ENCODE results near the gene LDLRAD3.
A peak's percentile ranks its signal among the peaks of the same experiment; 100 is the strongest.

Gene LDLRAD3

GRCh38 chr11:36048496-36049247 is 104.8 kb downstream of the LDLRAD3 start:
- DNase-seq (ENCODE audit: low read depth), result peak; percentile 40
- TF ChIP-seq CTCF (IDR thresholded peaks at IDR 0.05; ENCODE audit: low read depth, low read length, missing control alignments), result no peak
- in situ Hi-C loops (cut with HindIII; ENCODE audit: low sequenced_read_pairs), result no loop called here
- no peak overlapping the region for H3K4me3 ChIP-seq (ENCODE audit: low read depth, low read length)

- no peak for DNase-seq (ENCODE audit: low read depth)
- in situ Hi-C loops (cut with HindIII; ENCODE audit: low sequenced_read_pairs), result no loop called here
- no peak overlapping the region for H3K4me3 ChIP-seq (ENCODE audit: low read depth, low read length)
- no peak for TF ChIP-seq CTCF (IDR thresholded peaks at IDR 0.05; ENCODE audit: low read depth, low read length, missing control alignments)
Measured at GRCh38 chr11:36051235-36052144, 107.6 kb downstream of the LDLRAD3 start.

GRCh38 chr11:36053281-36053680 is 109.4 kb downstream of the LDLRAD3 start:
- H3K4me3 ChIP-seq (ENCODE audit: low read depth, low read length), result no peak overlapping the region
- no peak for DNase-seq (ENCODE audit: low read depth)
- TF ChIP-seq CTCF (IDR thresholded peaks at IDR 0.05; ENCODE audit: low read depth, low read length, missing control alignments), result no peak
- in situ Hi-C loops (cut with HindIII; ENCODE audit: low sequenced_read_pairs), result no loop called here

GRCh38 chr11:36053862-36054261 is 110.0 kb downstream of the LDLRAD3 start:
- no peak overlapping the region for H3K4me3 ChIP-seq (ENCODE audit: low read depth, low read length)
- no peak for DNase-seq (ENCODE audit: low read depth)
- no peak for TF ChIP-seq CTCF (IDR thresholded peaks at IDR 0.05; ENCODE audit: low read depth, low read length, missing control alignments)
- in situ Hi-C loops (cut with HindIII; ENCODE audit: low sequenced_read_pairs), result no loop called here

- no peak for TF ChIP-seq CTCF (IDR thresholded peaks at IDR 0.05; ENCODE audit: low read depth, low read length, missing control alignments)
- in situ Hi-C loops (cut with HindIII; ENCODE audit: low sequenced_read_pairs), result no loop called here
- no peak for DNase-seq (ENCODE audit: low read depth)
- no peak overlapping the region for H3K4me3 ChIP-seq (ENCODE audit: low read depth, low read length)
Measured at GRCh38 chr11:36054628-36055027, 110.8 kb downstream of the LDLRAD3 start.

GRCh38 chr11:36056160-36056751 is 112.4 kb downstream of the LDLRAD3 start:
- no peak for DNase-seq (ENCODE audit: low read depth)
- no peak overlapping the region for H3K4me3 ChIP-seq (ENCODE audit: low read depth, low read length)
- peak; percentile 55 for TF ChIP-seq CTCF (IDR thresholded peaks at IDR 0.05; ENCODE audit: low read depth, low read length, missing control alignments)
- in situ Hi-C loops (cut with HindIII; ENCODE audit: low sequenced_read_pairs), result no loop called here

Measured in astrocyte of the cerebellum (primary cell).